K562 (cell line): Measurements from ENCODE around the gene SH3D19.

Source experiments
- CTCF ChIP-seq, 3 experiments: IDR thresholded peaks in 2 of 3; conservative IDR thresholded peaks in 1 of 3; 2 replicates each; pipeline ENCODE4 v1.5.1; 2011 to 2012; ENCODE audit warnings: low read length in 3 of 3, mild to moderate bottlenecking in 3 of 3, control low read depth in 2 of 3, improper control_type of control experiment in 1 of 3, inconsistent platforms in 1 of 3, low read depth in 1 of 3, mixed read lengths in 1 of 3, moderate library complexity in 1 of 3; ENCODE audit not compliant: insufficient read depth in 2 of 3
- HCFC1 ChIP-seq: IDR thresholded peaks from 2 replicates; pipeline ENCODE4 v1.6.1; 2012; ENCODE audit warnings: low read depth, low read length, improper control_type of control experiment
- MYBL2 ChIP-seq, 2 experiments: fragments of 450-650 bp in 1 of 2; sonication (generic) in 1 of 2; formaldehyde crosslinking in 1 of 2; IDR thresholded peaks; 2 replicates each; pipeline versions ENCODE4 v1.6.1 to v1.8.1; 2017 to 2022; ENCODE audit warnings: borderline replicate concordance in 1 of 2, inconsistent platforms in 1 of 2, low read depth in 1 of 2, mild to moderate bottlenecking in 1 of 2, missing genetic modification reagents in 1 of 2, moderate library complexity in 1 of 2
- NUFIP1 ChIP-seq: fragments of 450-650 bp; IDR thresholded peaks from 2 replicates; pipeline ENCODE4 v1.6.1; 2018; ENCODE audit not compliant: partially characterized antibody
- PATZ1 ChIP-seq: fragments of 250-450 bp; sonication (Bioruptor Pico); IDR thresholded peaks from 2 replicates; pipeline ENCODE4 v1.5.0; 2020; ENCODE audit warnings: mild to moderate bottlenecking, borderline replicate concordance
- PHF21A ChIP-seq: fragments of 450-650 bp; IDR thresholded peaks from 2 replicates; pipeline ENCODE4 v1.6.1; 2017; ENCODE audit warnings: low read depth, borderline replicate concordance
- RAD21 ChIP-seq, 2 experiments: fragments of 250-450 bp in 1 of 2; fragments of 450-650 bp in 1 of 2; sonication (Bioruptor Pico) in 1 of 2; formaldehyde crosslinking in 1 of 2; IDR thresholded peaks in 1 of 2; conservative IDR thresholded peaks in 1 of 2; 2 replicates each; pipeline versions ENCODE4 v1.4.0 to v1.8.0; 2020 to 2022; ENCODE audit warnings: mild to moderate bottlenecking in 2 of 2, moderate library complexity in 1 of 2
- SIX5 ChIP-seq, 2 experiments: IDR thresholded peaks; 2 replicates each; pipeline ENCODE4 v1.6.1; 2011; ENCODE audit warnings: low read length in 2 of 2, borderline replicate concordance in 1 of 2, low read depth in 1 of 2, mild to moderate bottlenecking in 1 of 2, moderate library complexity in 1 of 2; ENCODE audit not compliant: insufficient read depth in 1 of 2
- SMAD4 ChIP-seq: fragments of 250-450 bp; sonication (Bioruptor Pico); conservative IDR thresholded peaks from 2 replicates; pipeline ENCODE4 v1.8.0; 2021; ENCODE audit warnings: inconsistent platforms, mild to moderate bottlenecking, moderate library complexity
- SPI1 ChIP-seq: IDR thresholded peaks from 2 replicates; pipeline ENCODE4 v1.6.1; 2011; ENCODE audit warnings: low read depth, low read length, control low read depth, borderline replicate concordance
- TFE3 ChIP-seq: fragments of 450-650 bp; formaldehyde crosslinking; IDR thresholded peaks from 2 replicates; pipeline ENCODE4 v1.4.0; 2020; ENCODE audit warnings: mild to moderate bottlenecking, mixed read lengths
- TRIM25 ChIP-seq: fragments of 450-650 bp; IDR thresholded peaks from 2 replicates; pipeline ENCODE4 v1.7.0; 2016; ENCODE audit warnings: borderline replicate concordance
- ZBTB33 ChIP-seq: sonication (generic); formaldehyde crosslinking; IDR thresholded peaks from 2 replicates; pipeline ENCODE4 v1.8.1; 2023; ENCODE audit warnings: mild to moderate bottlenecking, missing genetic modification reagents
- ZNF398 ChIP-seq: fragments of 250-450 bp; sonication (Bioruptor Pico); IDR thresholded peaks from 2 replicates; pipeline ENCODE4 v1.8.0; 2021; ENCODE audit warnings: moderate library complexity, mild to moderate bottlenecking, inconsistent platforms

GRCh38 chr4:151233600-151233999, 91.8 kb downstream of the SH3D19 start:
- TF ChIP-seq TFE3 (CRISPR knock-in tag): no peak
- no peak for TF ChIP-seq CTCF (IDR thresholded peaks at IDR 0.05 in 2 of 3, conservative IDR thresholded peaks at IDR 0.05 in 1 of 3; ENCODE audit: insufficient read depth in 2 of 3, low read depth in 1 of 3, low read length in 3 of 3)
- no peak for TF ChIP-seq PHF21A
- no peak for TF ChIP-seq ZNF398 (CRISPR knock-in tag)
- no peak for TF ChIP-seq SIX5 (IDR thresholded peaks at IDR 0.05; ENCODE audit: borderline replicate concordance in 1 of 2, insufficient read depth in 1 of 2, low read depth in 1 of 2, low read length in 2 of 2)
- no peak for TF ChIP-seq SPI1
- no peak for TF ChIP-seq RAD21 (CRISPR knock-in tag; conservative IDR thresholded peaks at IDR 0.05 in 1 of 2, IDR thresholded peaks at IDR 0.05 in 1 of 2)
- no peak for TF ChIP-seq NUFIP1
- no peak for TF ChIP-seq MYBL2 (IDR thresholded peaks at IDR 0.05; ENCODE audit: low read depth)
- no peak for TF ChIP-seq MYBL2 (CRISPR knock-in tag; IDR thresholded peaks at IDR 0.05; ENCODE audit: borderline replicate concordance)
- no peak for TF ChIP-seq SMAD4 (CRISPR knock-in tag)
- no peak for TF ChIP-seq TRIM25
- TF ChIP-seq HCFC1: no peak
- TF ChIP-seq ZBTB33 (CRISPR knock-in tag): no peak
- no peak for TF ChIP-seq PATZ1 (CRISPR knock-in tag)
